ENCODE measurements around the gene VWA5B1.

The VWA5B1 gene

GRCh38 chr1:20319456-20320220 lies 29.0 kb downstream of the VWA5B1 start:
- no peak for TF ChIP-seq CTCF (IDR thresholded peaks at IDR 0.05; ENCODE audit: extremely low read depth, insufficient read depth, missing control alignments)
- DNase-seq (ENCODE audit: low spot score), result no peak
- in situ Hi-C loops (cut with MboI; ENCODE audit: low pct_unique_long_range_greater_than_20kb, low sequenced_read_pairs, unreplicated experiment), result no loop called here

- in situ Hi-C loops (cut with MboI; ENCODE audit: low pct_unique_long_range_greater_than_20kb, low sequenced_read_pairs, unreplicated experiment), result no loop called here
- DNase-seq (ENCODE audit: low spot score), result no peak
- TF ChIP-seq CTCF (IDR thresholded peaks at IDR 0.05; ENCODE audit: extremely low read depth, insufficient read depth, missing control alignments), result no peak
Measured at GRCh38 chr1:20320704-20321103, 30.0 kb downstream of the VWA5B1 start.

- no peak for DNase-seq (ENCODE audit: low spot score)
Measured at GRCh38 chr1:20321573-20321972, 30.9 kb downstream of the VWA5B1 start.

GRCh38 chr1:20322081-20322824 lies 31.6 kb downstream of the VWA5B1 start:
- in situ Hi-C loops (cut with MboI; ENCODE audit: low pct_unique_long_range_greater_than_20kb, low sequenced_read_pairs, unreplicated experiment), result no loop called here
- no peak for TF ChIP-seq CTCF (IDR thresholded peaks at IDR 0.05; ENCODE audit: extremely low read depth, insufficient read depth, missing control alignments)
- DNase-seq (ENCODE audit: low spot score), result peak; percentile 90

More at GRCh38 chr1:20321573-20321972, 30.9 kb downstream of the VWA5B1 start:
- no peak for TF ChIP-seq CTCF (IDR thresholded peaks at IDR 0.05; ENCODE audit: extremely low read depth, insufficient read depth, missing control alignments)
- in situ Hi-C loops (cut with MboI; ENCODE audit: low pct_unique_long_range_greater_than_20kb, low sequenced_read_pairs, unreplicated experiment), result no loop called here

- TF ChIP-seq CTCF (IDR thresholded peaks at IDR 0.05; ENCODE audit: extremely low read depth, insufficient read depth, missing control alignments), result no peak
- no peak for DNase-seq (ENCODE audit: low spot score)
- in situ Hi-C loops (cut with MboI; ENCODE audit: low pct_unique_long_range_greater_than_20kb, low sequenced_read_pairs, unreplicated experiment), result no loop called here
Measured at GRCh38 chr1:20322825-20323612, 32.3 kb downstream of the VWA5B1 start.

GRCh38 chr1:20323613-20323920 lies 32.9 kb downstream of the VWA5B1 start:
- in situ Hi-C loops (cut with MboI; ENCODE audit: low pct_unique_long_range_greater_than_20kb, low sequenced_read_pairs, unreplicated experiment), result no loop called here
- DNase-seq (ENCODE audit: low spot score), result no peak
- TF ChIP-seq CTCF (IDR thresholded peaks at IDR 0.05; ENCODE audit: extremely low read depth, insufficient read depth, missing control alignments), result no peak
